ENCODE results near the gene TRIM25. TPM values are rescaled to one million over a fixed set of nuclear protein-coding genes. Genes with fewer than 3 reads are reported as not detected.
A peak's percentile ranks its signal among the peaks of the same experiment; 100 is the strongest.

The TRIM25 gene
- total RNA-seq, 1 donor from 2014 or later, result 17.2 TPM

DNA sequence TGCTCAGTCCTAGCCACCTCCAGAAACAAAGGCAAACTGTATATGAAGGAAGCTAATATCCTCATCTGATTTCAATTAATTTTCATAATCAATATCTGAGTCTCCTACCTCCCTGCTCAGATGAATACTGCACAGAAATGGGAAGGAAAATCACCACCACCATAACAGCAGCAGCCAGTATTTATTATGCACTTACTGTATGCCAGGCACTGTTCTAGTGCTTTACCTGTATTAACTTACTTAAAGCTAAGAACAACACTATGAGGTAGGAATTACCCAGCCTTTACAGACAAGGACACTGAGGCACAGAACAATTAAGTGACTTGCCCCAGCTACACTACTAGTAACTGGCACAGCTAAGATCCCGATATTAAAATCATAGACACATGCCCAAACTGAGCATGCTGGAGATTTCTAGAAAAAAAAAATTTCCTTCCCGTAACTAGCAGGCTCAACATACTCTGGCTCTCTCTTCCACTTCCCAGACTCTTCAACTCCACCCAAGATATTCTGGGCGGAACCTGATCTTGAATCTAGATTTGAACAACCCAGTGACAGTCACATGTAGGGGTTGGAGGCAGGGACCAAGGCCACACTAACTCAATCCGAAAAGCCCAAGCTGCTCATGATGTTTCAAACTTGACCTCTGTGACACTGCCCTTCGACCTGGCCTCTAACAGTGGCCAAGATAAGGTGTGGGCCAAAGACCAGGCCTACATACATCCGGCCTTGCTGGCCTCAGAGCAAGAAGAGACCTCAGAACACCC lies 3.9 kb downstream of the TRIM25 start:
- peaks cover 68% of the 10 kb centered on the region for H3K4me1 ChIP-seq
- intact Hi-C loops (cut with micrococcal nuclease), result no loop called here
- peak overlapping the region; percentile 95 for H3K4me3 ChIP-seq
- peak overlapping the region; percentile 96 for H3K27ac ChIP-seq (replicated peaks)
- H3K9me3 ChIP-seq (replicated peaks), result no peaks in the 10 kb centered on the region
- H3K36me3 ChIP-seq, result peaks cover 40% of the 10 kb centered on the region
- no peaks in the 10 kb centered on the region for H3K27me3 ChIP-seq (ENCODE audit: low read depth)
- no peak for DNase-seq
- TF ChIP-seq, protein P1, sequence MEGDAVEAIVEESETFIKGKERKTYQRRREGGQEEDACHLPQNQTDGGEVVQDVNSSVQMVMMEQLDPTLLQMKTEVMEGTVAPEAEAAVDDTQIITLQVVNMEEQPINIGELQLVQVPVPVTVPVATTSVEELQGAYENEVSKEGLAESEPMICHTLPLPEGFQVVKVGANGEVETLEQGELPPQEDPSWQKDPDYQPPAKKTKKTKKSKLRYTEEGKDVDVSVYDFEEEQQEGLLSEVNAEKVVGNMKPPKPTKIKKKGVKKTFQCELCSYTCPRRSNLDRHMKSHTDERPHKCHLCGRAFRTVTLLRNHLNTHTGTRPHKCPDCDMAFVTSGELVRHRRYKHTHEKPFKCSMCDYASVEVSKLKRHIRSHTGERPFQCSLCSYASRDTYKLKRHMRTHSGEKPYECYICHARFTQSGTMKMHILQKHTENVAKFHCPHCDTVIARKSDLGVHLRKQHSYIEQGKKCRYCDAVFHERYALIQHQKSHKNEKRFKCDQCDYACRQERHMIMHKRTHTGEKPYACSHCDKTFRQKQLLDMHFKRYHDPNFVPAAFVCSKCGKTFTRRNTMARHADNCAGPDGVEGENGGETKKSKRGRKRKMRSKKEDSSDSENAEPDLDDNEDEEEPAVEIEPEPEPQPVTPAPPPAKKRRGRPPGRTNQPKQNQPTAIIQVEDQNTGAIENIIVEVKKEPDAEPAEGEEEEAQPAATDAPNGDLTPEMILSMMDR (IDR thresholded peaks at IDR 0.05; ENCODE audit: borderline replicate concordance), result no peak

DNA sequence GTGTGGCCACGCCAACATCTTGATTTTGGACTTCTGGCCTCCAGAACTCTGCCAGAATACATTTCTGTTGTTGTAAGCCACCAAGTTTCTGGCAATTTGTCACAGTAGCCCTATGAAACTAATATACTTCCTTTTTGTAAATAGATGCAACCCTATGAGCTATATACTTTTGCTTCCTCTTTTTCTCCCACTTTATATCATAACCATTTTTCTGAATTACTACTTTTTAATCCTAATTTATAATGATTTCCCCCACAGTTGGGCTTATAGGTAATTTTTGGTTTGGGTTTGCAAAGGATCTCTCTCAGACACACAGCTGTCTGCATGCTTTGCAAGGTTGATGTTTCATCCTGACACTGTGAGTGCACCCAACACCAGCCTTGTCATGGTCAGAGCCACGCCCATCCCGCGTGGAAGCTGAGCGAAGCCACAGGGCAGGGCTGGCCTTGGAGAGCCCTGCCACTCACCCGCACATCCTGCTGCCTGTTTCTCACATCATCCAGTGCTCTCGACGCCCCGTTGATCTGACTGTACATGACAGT lies 5.8 kb downstream of the TRIM25 start:
- Histone ChIP-seq H3K4me1 (peaks cover 50% of the 10 kb centered on the region), H3K27ac (replicated peaks) (peak overlapping the region; percentile 96), H3K9me3 (replicated peaks) (no peaks in the 10 kb centered on the region), H3K27me3 (ENCODE audit: low read depth) (no peaks in the 10 kb centered on the region), H3K36me3 (peaks cover 59% of the 10 kb centered on the region), H3K4me3 (no peak overlapping the region)
- intact Hi-C loops (cut with micrococcal nuclease), result no loop called here
- DNase-seq, result peak; percentile 65
- TF ChIP-seq, protein P1 (IDR thresholded peaks at IDR 0.05; ENCODE audit: borderline replicate concordance), result no peak

DNA sequence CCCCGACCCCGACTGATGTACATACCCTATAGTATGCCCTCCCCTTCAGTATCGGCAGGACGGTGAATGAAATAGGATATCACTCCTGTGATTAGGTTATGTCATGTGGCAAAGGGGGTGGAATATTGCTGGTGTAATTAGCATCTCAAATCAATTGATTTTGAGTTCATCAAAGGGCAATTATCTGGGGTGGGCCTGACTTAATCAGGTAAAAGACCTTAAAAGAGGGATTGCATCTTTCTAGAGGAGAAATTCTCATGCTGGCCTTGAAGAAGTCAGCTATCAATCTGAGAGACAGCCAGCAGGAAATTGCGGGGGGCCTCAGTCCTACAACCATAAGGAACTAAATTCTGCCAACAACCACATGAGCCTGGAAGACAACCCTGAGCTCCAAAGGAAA lies 10.3 kb downstream of the TRIM25 start:
- intact Hi-C loops (cut with micrococcal nuclease), result no loop called here
- peaks cover 27% of the 10 kb centered on the region for H3K4me1 ChIP-seq
- H3K4me3 ChIP-seq, result no peak overlapping the region
- no peak for DNase-seq
- H3K27me3 ChIP-seq (ENCODE audit: low read depth), result no peaks in the 10 kb centered on the region
- H3K36me3 ChIP-seq, result peaks cover 100% of the 10 kb centered on the region
- H3K9me3 ChIP-seq (replicated peaks), result no peaks in the 10 kb centered on the region
- no peak overlapping the region for H3K27ac ChIP-seq (replicated peaks)
- TF ChIP-seq, protein P1 (IDR thresholded peaks at IDR 0.05; ENCODE audit: borderline replicate concordance), result no peak

DNA sequence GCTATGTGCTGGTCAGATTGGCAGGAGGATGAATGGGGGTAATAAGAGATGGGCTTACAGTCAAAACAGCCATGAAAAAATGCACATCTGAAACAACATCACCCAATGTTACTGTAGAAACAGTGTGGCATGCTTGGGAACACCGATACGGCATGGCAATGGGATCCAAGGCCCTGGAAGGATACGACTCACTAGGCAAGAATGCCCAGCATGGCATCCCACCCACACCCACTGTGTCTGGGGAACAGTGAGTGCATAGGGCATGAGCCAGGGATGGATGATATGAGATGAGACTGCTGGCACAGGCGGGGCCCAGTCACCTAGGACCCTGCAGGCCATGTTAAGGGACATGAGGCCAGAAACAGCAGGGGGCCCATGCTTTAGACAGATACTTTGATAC lies 11.5 kb downstream of the TRIM25 start:
- Histone ChIP-seq H3K27me3 (ENCODE audit: low read depth) (no peaks in the 10 kb centered on the region), H3K4me1 (peaks cover 22% of the 10 kb centered on the region), H3K4me3 (no peak overlapping the region), H3K9me3 (replicated peaks) (no peaks in the 10 kb centered on the region), H3K36me3 (peaks cover 100% of the 10 kb centered on the region), H3K27ac (replicated peaks) (no peak overlapping the region)
- TF ChIP-seq, protein P1 (IDR thresholded peaks at IDR 0.05; ENCODE audit: borderline replicate concordance), result no peak
- intact Hi-C loops (cut with micrococcal nuclease), result no loop called here
- DNase-seq, result no peak

DNA sequence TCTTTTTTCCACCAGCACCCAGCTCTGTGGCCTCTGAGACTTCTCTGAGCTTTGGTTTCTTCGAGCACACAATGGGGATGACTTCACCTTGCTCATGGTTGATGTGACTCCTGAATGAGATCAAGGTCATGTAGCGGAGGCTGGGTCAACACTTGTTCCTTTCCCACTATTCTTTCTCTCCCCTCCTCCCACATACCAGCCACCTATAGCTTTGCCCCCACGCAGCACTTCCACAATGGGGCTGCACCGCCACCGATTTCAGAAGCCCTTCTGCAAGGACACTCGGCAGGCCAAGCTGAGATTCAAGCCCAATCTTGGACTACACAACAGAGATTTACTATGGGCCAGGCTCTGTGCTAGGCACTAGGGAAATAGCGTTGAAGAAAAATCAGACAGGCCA lies 14.4 kb downstream of the TRIM25 start:
- DNase-seq, result no peak
- no peaks in the 10 kb centered on the region for H3K27me3 ChIP-seq (ENCODE audit: low read depth)
- no peak overlapping the region for H3K27ac ChIP-seq (replicated peaks)
- H3K4me1 ChIP-seq, result peaks cover 22% of the 10 kb centered on the region
- H3K36me3 ChIP-seq, result peaks cover 100% of the 10 kb centered on the region
- intact Hi-C loops (cut with micrococcal nuclease), result no loop called here
- H3K4me3 ChIP-seq, result no peak overlapping the region
- H3K9me3 ChIP-seq (replicated peaks), result no peaks in the 10 kb centered on the region
- TF ChIP-seq, protein P1 (IDR thresholded peaks at IDR 0.05; ENCODE audit: borderline replicate concordance), result no peak

Data from left ventricle myocardium inferior (tissue), 1 donor.